Ishikawa (cell line): ENCODE results near the gene GK2.

Experiments used
- CREB1 ChIP-seq: IDR thresholded peaks from 2 replicates; pipeline ENCODE4 v1.6.1; 2012; ENCODE audit warnings: low read depth
- TF ChIP-seq, protein P1 (sequence below): IDR thresholded peaks from 2 replicates; pipeline ENCODE4 v1.6.1; 2012; ENCODE audit warnings: low read depth, mild to moderate bottlenecking

DNA sequence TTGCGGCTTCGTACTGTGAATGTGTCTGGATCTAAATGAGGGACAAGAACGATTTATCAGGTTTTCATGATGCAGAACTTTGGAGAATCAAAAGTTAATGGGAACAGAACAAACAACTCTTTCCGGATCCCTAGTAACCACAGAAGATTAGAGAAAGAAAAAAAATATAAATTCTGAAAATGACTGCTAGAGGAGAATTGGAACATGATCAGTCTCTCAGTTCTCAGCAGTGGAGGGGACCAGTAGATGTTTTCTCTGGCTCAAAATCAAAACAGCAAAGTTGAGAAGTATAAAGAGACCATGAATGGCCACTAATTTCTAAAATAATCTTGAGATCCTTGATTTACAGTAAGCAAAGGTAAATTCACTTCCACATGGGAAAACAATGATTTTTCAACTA lies 38.1 kb upstream of the GK2 start:
- TF ChIP-seq, protein P1, sequence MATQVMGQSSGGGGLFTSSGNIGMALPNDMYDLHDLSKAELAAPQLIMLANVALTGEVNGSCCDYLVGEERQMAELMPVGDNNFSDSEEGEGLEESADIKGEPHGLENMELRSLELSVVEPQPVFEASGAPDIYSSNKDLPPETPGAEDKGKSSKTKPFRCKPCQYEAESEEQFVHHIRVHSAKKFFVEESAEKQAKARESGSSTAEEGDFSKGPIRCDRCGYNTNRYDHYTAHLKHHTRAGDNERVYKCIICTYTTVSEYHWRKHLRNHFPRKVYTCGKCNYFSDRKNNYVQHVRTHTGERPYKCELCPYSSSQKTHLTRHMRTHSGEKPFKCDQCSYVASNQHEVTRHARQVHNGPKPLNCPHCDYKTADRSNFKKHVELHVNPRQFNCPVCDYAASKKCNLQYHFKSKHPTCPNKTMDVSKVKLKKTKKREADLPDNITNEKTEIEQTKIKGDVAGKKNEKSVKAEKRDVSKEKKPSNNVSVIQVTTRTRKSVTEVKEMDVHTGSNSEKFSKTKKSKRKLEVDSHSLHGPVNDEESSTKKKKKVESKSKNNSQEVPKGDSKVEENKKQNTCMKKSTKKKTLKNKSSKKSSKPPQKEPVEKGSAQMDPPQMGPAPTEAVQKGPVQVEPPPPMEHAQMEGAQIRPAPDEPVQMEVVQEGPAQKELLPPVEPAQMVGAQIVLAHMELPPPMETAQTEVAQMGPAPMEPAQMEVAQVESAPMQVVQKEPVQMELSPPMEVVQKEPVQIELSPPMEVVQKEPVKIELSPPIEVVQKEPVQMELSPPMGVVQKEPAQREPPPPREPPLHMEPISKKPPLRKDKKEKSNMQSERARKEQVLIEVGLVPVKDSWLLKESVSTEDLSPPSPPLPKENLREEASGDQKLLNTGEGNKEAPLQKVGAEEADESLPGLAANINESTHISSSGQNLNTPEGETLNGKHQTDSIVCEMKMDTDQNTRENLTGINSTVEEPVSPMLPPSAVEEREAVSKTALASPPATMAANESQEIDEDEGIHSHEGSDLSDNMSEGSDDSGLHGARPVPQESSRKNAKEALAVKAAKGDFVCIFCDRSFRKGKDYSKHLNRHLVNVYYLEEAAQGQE: no peak
- no peak for TF ChIP-seq CREB1
